ENCODE measurements around the gene FAM3D. TPM values are rescaled to one million over a fixed set of nuclear protein-coding genes. Genes with fewer than 3 reads are reported as not detected.

Gene FAM3D
- total RNA-seq, 1 donor from 2014 or later = not detected

- Mint-ChIP-seq H3K4me3 (ENCODE audit: unreplicated experiment) (no peak overlapping the region), H3K4me1 (ENCODE audit: unreplicated experiment) (peaks cover 7% of the 10 kb centered on the region), H3K27me3 (ENCODE audit: unreplicated experiment) (peaks cover 3% of the 10 kb centered on the region), H3K36me3 (ENCODE audit: low read depth, unreplicated experiment) (peaks cover 12% of the 10 kb centered on the region), H3K9me3 (ENCODE audit: unreplicated experiment) (peaks cover 8% of the 10 kb centered on the region), H3K27ac (ENCODE audit: unreplicated experiment) (no peak overlapping the region)
- TF ChIP-seq CTCF (IDR thresholded peaks at IDR 0.05; ENCODE audit: unreplicated experiment) = no peak
- no peak for DNase-seq (ENCODE audit: low spot score)
Observed at GRCh38 chr3:58683466-58683865, 16.9 kb upstream of the FAM3D start.

DNA sequence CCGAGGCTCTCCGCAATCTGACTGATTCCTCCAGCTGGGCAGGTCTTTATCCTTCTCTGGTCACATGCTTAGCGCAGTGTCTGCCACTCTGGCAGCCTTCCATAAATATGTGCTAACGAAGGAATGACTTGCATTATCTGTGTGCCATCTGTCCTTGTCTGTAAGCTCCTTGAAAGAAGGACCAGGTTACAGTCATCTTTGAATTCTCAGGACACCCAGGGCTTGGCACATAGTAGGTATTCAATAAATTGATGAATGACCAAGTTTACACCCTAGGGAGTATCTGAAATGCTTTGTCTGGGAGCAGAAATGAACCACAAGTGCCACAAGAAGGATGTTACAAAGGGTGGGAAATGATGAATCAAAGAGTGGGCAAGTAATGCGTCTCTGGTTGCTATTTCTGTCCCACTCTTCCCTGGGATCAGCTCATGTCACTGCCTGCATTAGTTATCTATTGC, 16.5 kb upstream of the FAM3D start:
- DNase-seq (ENCODE audit: low spot score) = no peak
- Mint-ChIP-seq H3K27ac (ENCODE audit: unreplicated experiment) (no peak overlapping the region), H3K4me1 (ENCODE audit: unreplicated experiment) (peaks cover 7% of the 10 kb centered on the region), H3K36me3 (ENCODE audit: low read depth, unreplicated experiment) (peaks cover 12% of the 10 kb centered on the region), H3K9me3 (ENCODE audit: unreplicated experiment) (peaks cover 8% of the 10 kb centered on the region), H3K27me3 (ENCODE audit: unreplicated experiment) (peaks cover 3% of the 10 kb centered on the region), H3K4me3 (ENCODE audit: unreplicated experiment) (no peak overlapping the region)
- TF ChIP-seq CTCF (IDR thresholded peaks at IDR 0.05; ENCODE audit: unreplicated experiment) = no peak

GRCh38 chr3:58681863-58682262, 15.3 kb upstream of the FAM3D start:
- Mint-ChIP-seq H3K4me3 (ENCODE audit: unreplicated experiment) (no peak overlapping the region), H3K36me3 (ENCODE audit: low read depth, unreplicated experiment) (peaks cover 8% of the 10 kb centered on the region), H3K27me3 (ENCODE audit: unreplicated experiment) (peaks cover 4% of the 10 kb centered on the region), H3K9me3 (ENCODE audit: unreplicated experiment) (peaks cover 7% of the 10 kb centered on the region), H3K4me1 (ENCODE audit: unreplicated experiment) (peaks cover 7% of the 10 kb centered on the region), H3K27ac (ENCODE audit: unreplicated experiment) (no peak overlapping the region)
- no peak for DNase-seq (ENCODE audit: low spot score)
- no peak for TF ChIP-seq CTCF (IDR thresholded peaks at IDR 0.05; ENCODE audit: unreplicated experiment)

DNA sequence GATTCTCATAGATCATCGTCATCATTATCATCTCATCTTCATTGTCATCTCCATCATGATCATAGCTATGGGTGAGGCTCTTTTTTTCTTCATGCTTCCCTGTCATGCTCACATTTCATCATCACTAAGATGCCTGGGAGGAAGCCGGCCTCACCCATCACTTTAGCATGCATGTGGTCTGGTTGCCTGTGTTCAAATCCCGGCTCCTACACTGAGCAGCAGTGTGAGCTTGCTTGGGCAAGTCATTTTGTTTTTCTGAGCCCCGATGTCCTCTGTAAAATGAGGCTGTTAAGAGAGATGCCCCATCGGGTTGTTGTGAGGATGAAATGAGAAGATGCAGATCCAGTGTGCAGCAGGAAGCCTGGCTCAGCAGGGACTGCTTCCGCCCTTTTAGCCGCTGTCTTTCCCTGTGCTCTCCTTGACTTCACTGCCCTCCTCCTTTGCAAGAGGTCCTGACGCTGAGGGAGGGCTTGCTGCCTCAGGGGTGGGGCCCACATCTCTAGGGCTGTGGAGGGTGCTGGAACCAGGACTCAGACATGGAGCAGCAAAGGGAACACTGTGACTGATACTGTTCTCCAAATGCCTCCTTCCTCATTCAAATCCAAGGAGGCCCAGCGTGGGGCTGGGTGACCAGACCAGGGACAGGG, 14.4 kb upstream of the FAM3D start:
- TF ChIP-seq CTCF (IDR thresholded peaks at IDR 0.05; ENCODE audit: unreplicated experiment) = no peak
- Mint-ChIP-seq H3K9me3 (ENCODE audit: unreplicated experiment) (no peaks in the 10 kb centered on the region), H3K4me1 (ENCODE audit: unreplicated experiment) (peaks cover 7% of the 10 kb centered on the region), H3K36me3 (ENCODE audit: low read depth, unreplicated experiment) (peaks cover 3% of the 10 kb centered on the region), H3K4me3 (ENCODE audit: unreplicated experiment) (no peak overlapping the region), H3K27ac (ENCODE audit: unreplicated experiment) (no peak overlapping the region), H3K27me3 (ENCODE audit: unreplicated experiment) (peaks cover 5% of the 10 kb centered on the region)
- DNase-seq (ENCODE audit: low spot score) = no peak

- Mint-ChIP-seq H3K27me3 (ENCODE audit: unreplicated experiment) (peaks cover 5% of the 10 kb centered on the region), H3K4me1 (ENCODE audit: unreplicated experiment) (peaks cover 7% of the 10 kb centered on the region), H3K36me3 (ENCODE audit: low read depth, unreplicated experiment) (peaks cover 3% of the 10 kb centered on the region), H3K9me3 (ENCODE audit: unreplicated experiment) (no peaks in the 10 kb centered on the region), H3K4me3 (ENCODE audit: unreplicated experiment) (no peak overlapping the region), H3K27ac (ENCODE audit: unreplicated experiment) (no peak overlapping the region)
- TF ChIP-seq CTCF (IDR thresholded peaks at IDR 0.05; ENCODE audit: unreplicated experiment) = no peak
- DNase-seq (ENCODE audit: low spot score) = no peak
Observed at GRCh38 chr3:58679974-58680666, 13.5 kb upstream of the FAM3D start.
